ENCODE results near the gene ATP8B2.

DNA sequence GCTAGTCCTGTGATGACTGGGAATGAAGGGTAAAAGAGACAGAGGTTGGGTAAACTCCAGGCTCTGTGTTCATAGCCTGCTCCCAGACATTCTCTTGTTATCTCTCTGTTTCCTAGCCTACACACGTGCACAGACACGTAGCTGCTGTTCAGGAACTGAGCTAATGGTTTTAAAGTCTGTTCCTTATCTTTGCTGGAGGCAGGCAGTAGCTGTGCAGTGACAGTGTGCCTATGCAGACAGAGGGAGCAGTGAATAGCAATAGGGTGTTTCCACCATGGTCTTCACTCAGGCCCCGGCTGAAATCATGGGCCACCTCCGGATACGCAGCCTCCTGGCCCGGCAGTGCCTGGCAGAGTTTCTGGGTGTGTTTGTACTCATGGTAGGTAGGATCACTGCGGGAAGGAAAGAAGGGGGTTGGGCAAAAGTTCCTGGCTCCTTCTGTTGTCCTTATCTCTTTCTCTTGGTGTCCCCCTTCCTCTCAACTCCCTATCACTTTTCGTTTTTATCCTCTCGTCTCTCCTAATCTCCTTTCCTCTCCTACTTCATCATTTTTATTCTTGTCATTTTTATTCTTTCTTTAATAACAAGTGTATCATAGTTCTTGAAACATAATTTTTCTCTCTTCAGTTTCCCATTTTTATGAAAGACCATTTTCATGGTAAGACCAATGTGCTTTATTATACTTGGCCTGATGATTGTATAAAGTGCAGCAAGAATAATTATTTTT, 4.3 kb upstream of the ATP8B2 start, which contains the start of gene AQP10:
- TF ChIP-seq, protein P1, sequence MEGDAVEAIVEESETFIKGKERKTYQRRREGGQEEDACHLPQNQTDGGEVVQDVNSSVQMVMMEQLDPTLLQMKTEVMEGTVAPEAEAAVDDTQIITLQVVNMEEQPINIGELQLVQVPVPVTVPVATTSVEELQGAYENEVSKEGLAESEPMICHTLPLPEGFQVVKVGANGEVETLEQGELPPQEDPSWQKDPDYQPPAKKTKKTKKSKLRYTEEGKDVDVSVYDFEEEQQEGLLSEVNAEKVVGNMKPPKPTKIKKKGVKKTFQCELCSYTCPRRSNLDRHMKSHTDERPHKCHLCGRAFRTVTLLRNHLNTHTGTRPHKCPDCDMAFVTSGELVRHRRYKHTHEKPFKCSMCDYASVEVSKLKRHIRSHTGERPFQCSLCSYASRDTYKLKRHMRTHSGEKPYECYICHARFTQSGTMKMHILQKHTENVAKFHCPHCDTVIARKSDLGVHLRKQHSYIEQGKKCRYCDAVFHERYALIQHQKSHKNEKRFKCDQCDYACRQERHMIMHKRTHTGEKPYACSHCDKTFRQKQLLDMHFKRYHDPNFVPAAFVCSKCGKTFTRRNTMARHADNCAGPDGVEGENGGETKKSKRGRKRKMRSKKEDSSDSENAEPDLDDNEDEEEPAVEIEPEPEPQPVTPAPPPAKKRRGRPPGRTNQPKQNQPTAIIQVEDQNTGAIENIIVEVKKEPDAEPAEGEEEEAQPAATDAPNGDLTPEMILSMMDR (IDR thresholded peaks at IDR 0.05): no peak
- TF ChIP-seq POLR2A (IDR thresholded peaks at IDR 0.05): no peak
